ENCODE measurements around the gene SUGT1. TPM values are rescaled to one million over a fixed set of nuclear protein-coding genes. Genes with fewer than 3 reads are reported as not detected.

SUGT1 gene
- total and polyA plus RNA-seq, 2 donors (not counting 3 experiments of a cell fraction or from before 2014, with no cell fraction given): 21.7 to 78.8 TPM

GRCh38 chr13:52686376-52686775 lies 33.7 kb downstream of the SUGT1 start:
- Histone ChIP-seq H3K9me3 (replicated peaks; ENCODE audit: control insufficient read depth, insufficient read depth, low read length) (no peaks in the 10 kb centered on the region), H3K9me1 (replicated peaks; ENCODE audit: control insufficient read depth, extremely low read depth, insufficient read depth, low read length) (no peaks in the 10 kb centered on the region), H3K27ac (ENCODE audit: insufficient read depth, low read depth, low read length) (no peak overlapping the region), H3K4me3 (replicated peaks in 1 of 3; ENCODE audit: insufficient read depth in 1 of 3, low read depth in 1 of 3, low read length in 3 of 3) (no peak overlapping the region), H3K36me3 (ENCODE audit: control insufficient read depth in 2 of 2, extremely low read depth in 1 of 2, insufficient read depth in 2 of 2, low read length in 2 of 2) (peaks cover 6 to 7% of the 10 kb centered on the region in 2 experiments), H3K79me2 (ENCODE audit: control insufficient read depth, insufficient read depth, low read length) (no peaks in the 10 kb centered on the region), H3K9ac (replicated peaks; ENCODE audit: extremely low read depth, insufficient read depth, low read length) (no peak overlapping the region), H2AFZ (ENCODE audit: low read depth, low read length) (no peak overlapping the region), H3K4me1 (ENCODE audit: control insufficient read depth, extremely low read depth, insufficient read depth, low read length) (no peaks in the 10 kb centered on the region), H3K4me2 (ENCODE audit: insufficient read depth, low read length) (no peak overlapping the region), H3K27me3 (ENCODE audit: control insufficient read depth in 2 of 2, insufficient read depth in 2 of 2, low read length in 2 of 2) (no peaks in the 10 kb centered on the region), H4K20me1 (replicated peaks; ENCODE audit: control insufficient read depth, extremely low read depth, insufficient read depth, low read length) (no peaks in the 10 kb centered on the region)
- no TSS peak for BruUV-seq (replicated peaks)
- intact Hi-C loops (cut with micrococcal nuclease) (no loop called here), dilution Hi-C loops (cut with MboI; ENCODE audit: extremely low pct_ligation_motif_present, low sequenced_read_pairs) (no loop called here)
- ChIA-PET POLR2A (no interaction called here), CTCF (interaction anchor here (1.9 kb wide), 1 partner anchor 21 kb away, joined by 6 read pairs; no protein-coding TSS in a partner anchor)
- DNase-seq (ENCODE audit: low read depth, low spot score) (no peak), FAIRE-seq (no peak)
- no peak for TF ChIP-seq CTCF (IDR thresholded peaks at IDR 0.05; ENCODE audit: extremely low read depth in 1 of 2, insufficient read depth in 1 of 2, low read depth in 1 of 2, low read length in 2 of 2)
- no peak for TF ChIP-seq MYC (IDR thresholded peaks at IDR 0.05; ENCODE audit: low read depth, low read length)
- TF ChIP-seq MAX (IDR thresholded peaks at IDR 0.05; ENCODE audit: insufficient read depth, insufficient read length): no peak
- no peak for TF ChIP-seq GATA2 (IDR thresholded peaks at IDR 0.05; ENCODE audit: insufficient read depth, insufficient read length, low read depth, low read length)
- no peak for TF ChIP-seq JUN (IDR thresholded peaks at IDR 0.05; ENCODE audit: borderline replicate concordance, insufficient read depth, insufficient read length, low read depth)
- TF ChIP-seq EZH2 (IDR thresholded peaks at IDR 0.05; ENCODE audit: borderline replicate concordance, low read depth, low read length, severe bottlenecking): no peak
- no peak for TF ChIP-seq POLR2AphosphoS5 (IDR thresholded peaks at IDR 0.05; ENCODE audit: insufficient read depth, low read depth, low read length)
- no peak for TF ChIP-seq FOS (IDR thresholded peaks at IDR 0.05; ENCODE audit: borderline replicate concordance, insufficient read depth, low read length)
- no peak for TF ChIP-seq POLR2A (IDR thresholded peaks at IDR 0.05; ENCODE audit: low read depth, low read length)

Data from endothelial cell of umbilical vein (primary cell).